Measurements from ENCODE around the gene ABCD3.
A peak's percentile ranks its signal among the peaks of the same experiment; 100 is the strongest.

Gene ABCD3

DNA sequence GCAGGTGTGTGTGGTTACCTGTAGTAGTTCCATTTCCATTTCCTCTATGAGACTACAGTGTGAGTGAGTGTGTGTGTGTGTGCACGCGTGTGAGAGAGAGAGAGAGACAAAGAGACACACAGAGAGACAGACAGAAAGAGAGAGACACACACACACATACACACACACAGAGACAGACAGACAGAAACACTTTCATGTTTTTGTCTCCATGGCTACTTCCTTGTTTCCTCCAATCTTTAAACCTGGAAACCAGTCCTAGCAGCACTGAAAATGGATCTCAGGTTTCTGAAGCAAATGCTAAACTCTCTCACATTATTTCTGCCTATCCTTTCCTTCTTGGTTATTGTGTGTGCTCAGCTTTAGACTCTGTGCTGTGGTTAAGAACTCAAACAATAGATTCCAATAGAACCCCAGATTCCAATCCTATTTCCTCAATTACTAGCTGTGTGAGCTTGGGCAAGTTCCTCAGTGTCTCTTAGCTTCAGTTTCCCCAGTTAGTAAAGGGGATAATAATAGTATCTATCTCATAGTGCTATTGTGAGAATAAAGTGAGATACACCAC lies 22.4 kb upstream of the ABCD3 start:
- no peak for DNase-seq
- Mint-ChIP-seq H3K27me3 (ENCODE audit: low read depth, poor library complexity) (no peaks in the 10 kb centered on the region), H3K4me3 (no peak overlapping the region), H3K9me3 (no peaks in the 10 kb centered on the region), H3K4me1 (peaks cover 22% of the 10 kb centered on the region), H3K36me3 (ENCODE audit: low read depth) (no peaks in the 10 kb centered on the region), H3K27ac (peak overlapping the region; percentile 27)
- TF ChIP-seq, protein P1, sequence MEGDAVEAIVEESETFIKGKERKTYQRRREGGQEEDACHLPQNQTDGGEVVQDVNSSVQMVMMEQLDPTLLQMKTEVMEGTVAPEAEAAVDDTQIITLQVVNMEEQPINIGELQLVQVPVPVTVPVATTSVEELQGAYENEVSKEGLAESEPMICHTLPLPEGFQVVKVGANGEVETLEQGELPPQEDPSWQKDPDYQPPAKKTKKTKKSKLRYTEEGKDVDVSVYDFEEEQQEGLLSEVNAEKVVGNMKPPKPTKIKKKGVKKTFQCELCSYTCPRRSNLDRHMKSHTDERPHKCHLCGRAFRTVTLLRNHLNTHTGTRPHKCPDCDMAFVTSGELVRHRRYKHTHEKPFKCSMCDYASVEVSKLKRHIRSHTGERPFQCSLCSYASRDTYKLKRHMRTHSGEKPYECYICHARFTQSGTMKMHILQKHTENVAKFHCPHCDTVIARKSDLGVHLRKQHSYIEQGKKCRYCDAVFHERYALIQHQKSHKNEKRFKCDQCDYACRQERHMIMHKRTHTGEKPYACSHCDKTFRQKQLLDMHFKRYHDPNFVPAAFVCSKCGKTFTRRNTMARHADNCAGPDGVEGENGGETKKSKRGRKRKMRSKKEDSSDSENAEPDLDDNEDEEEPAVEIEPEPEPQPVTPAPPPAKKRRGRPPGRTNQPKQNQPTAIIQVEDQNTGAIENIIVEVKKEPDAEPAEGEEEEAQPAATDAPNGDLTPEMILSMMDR (IDR thresholded peaks at IDR 0.05) = no peak

DNA sequence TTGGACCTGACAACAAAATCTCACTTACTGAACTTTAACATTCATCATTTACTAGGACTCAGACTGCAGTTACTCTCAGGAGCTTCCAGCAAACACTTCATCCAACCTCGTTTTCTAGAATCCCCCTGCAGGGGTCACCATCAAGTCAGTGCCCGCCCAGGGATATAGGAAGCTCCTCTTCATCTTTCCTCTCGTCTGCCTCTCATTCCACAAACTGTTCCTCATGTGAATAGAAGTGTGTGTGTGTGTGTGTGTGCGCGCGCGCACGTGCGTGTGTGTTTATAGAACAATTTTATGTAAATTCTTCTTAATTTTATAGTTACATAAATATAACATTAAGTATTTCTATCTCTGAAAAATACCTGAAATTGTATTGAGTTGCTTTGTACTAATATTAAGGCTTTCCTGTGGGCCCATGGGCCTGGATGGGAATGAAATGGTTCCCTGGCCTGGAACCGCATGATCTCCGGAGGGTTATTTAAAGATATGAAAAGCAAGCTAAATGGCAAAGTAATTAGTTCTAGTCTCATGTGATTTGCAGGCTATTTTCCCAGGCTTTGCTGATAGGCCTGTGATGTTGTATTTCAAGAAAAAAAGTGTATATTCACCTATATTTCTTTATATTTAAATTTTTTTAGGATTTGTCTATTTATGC lies 21.7 kb upstream of the ABCD3 start:
- Mint-ChIP-seq H3K9me3 (no peaks in the 10 kb centered on the region), H3K4me1 (peaks cover 22% of the 10 kb centered on the region), H3K27ac (no peak overlapping the region), H3K27me3 (ENCODE audit: low read depth, poor library complexity) (no peaks in the 10 kb centered on the region), H3K4me3 (no peak overlapping the region), H3K36me3 (ENCODE audit: low read depth) (no peaks in the 10 kb centered on the region)
- TF ChIP-seq, protein P1 (IDR thresholded peaks at IDR 0.05) = no peak
- peak; percentile 9 for DNase-seq

DNA sequence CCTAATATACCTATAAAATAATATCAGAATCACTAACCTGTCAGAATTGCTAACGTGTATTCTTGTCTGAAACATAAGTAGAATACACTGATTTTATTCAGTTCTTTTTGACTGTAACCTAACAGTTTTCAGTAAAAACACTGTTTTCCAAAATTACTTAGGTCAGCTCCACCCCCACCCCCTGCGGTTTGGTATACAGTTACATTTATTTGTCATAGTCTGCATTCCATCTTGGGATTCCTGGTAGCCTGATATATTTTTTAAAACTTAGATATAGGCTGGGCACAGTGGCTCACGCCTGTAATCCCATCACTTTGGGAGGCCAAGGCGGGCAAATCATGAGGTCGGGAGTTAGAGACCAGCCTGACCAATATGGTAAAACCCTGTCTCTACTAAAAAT lies 19.8 kb upstream of the ABCD3 start:
- DNase-seq = no peak
- TF ChIP-seq, protein P1 (IDR thresholded peaks at IDR 0.05) = no peak
- Mint-ChIP-seq H3K4me3 (no peak overlapping the region), H3K4me1 (peaks cover 22% of the 10 kb centered on the region), H3K9me3 (no peaks in the 10 kb centered on the region), H3K27ac (no peak overlapping the region), H3K36me3 (ENCODE audit: low read depth) (no peaks in the 10 kb centered on the region), H3K27me3 (ENCODE audit: low read depth, poor library complexity) (no peaks in the 10 kb centered on the region)

DNA sequence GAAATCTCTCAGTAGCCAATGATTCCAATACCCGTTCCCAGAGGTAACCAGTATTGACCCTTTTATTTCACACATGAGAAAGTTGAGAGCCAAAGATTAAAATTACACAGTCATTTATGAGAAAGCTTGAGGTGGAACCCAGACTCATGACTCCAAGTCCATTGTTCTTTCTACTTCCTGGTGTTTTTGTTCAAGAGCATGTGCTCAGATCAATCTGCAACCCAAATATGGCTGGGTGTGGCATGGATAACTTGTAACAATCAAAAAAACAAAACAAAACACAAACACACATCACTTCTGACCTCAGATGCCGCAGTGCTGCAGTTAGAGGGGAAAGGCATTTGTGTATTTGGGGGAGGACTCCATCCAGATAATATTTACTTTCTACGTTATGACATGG lies 18.7 kb upstream of the ABCD3 start:
- TF ChIP-seq, protein P1 (IDR thresholded peaks at IDR 0.05) = no peak
- Mint-ChIP-seq H3K4me3 (no peak overlapping the region), H3K36me3 (ENCODE audit: low read depth) (no peaks in the 10 kb centered on the region), H3K27me3 (ENCODE audit: low read depth, poor library complexity) (no peaks in the 10 kb centered on the region), H3K27ac (no peak overlapping the region), H3K4me1 (peaks cover 20% of the 10 kb centered on the region), H3K9me3 (no peaks in the 10 kb centered on the region)
- no peak for DNase-seq

DNA sequence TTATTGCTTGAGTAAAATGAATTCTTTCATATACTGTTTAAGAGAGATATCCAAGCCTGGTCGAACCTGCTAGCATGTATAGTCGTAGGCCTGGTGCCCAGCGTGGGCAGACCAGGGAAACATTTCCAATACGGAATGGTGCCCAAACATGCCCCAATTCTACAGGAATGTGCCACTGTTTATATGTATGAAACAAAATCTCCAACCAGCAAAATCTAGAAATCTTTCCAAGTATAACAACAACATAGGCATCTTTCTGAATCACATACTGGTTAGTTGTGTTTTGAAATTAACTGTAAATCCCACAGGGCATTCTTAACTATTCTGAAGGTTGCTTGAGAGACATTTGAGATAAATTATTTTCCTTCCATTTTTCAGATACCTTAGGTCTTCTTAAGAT lies 17.0 kb upstream of the ABCD3 start:
- no peak for DNase-seq
- H3K27me3 Mint-ChIP-seq (ENCODE audit: low read depth, poor library complexity) = no peaks in the 10 kb centered on the region
- TF ChIP-seq, protein P1 (IDR thresholded peaks at IDR 0.05) = no peak
- H3K36me3 Mint-ChIP-seq (ENCODE audit: low read depth) = no peaks in the 10 kb centered on the region
- no peaks in the 10 kb centered on the region for H3K9me3 Mint-ChIP-seq
- no peak overlapping the region for H3K4me3 Mint-ChIP-seq
- H3K27ac Mint-ChIP-seq = no peak overlapping the region
- H3K4me1 Mint-ChIP-seq = peaks cover 3% of the 10 kb centered on the region

DNA sequence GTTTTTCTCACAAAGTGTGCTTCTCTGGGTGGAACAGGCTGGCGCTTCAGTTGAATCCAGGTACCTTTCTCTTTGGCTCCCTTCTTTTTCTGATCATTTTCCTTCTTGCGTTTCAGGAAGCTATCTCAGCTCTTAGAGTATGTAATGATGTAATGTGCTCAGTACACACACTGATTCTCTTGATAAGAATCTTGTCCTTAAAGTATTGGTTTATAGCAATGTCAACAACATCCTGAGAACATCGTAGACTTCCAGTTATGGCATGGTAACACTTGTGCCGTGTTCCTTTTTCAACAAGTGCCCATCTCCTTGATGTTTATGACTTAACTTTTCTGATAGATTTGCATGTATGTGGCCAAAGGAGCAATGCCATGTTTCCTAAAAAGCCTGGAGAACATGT lies 11.7 kb upstream of the ABCD3 start:
- H3K4me1 Mint-ChIP-seq = peaks cover 13% of the 10 kb centered on the region
- no peaks in the 10 kb centered on the region for H3K27me3 Mint-ChIP-seq (ENCODE audit: low read depth, poor library complexity)
- no peak overlapping the region for H3K27ac Mint-ChIP-seq
- H3K36me3 Mint-ChIP-seq (ENCODE audit: low read depth) = no peaks in the 10 kb centered on the region
- TF ChIP-seq, protein P1 (IDR thresholded peaks at IDR 0.05) = no peak
- H3K4me3 Mint-ChIP-seq = no peak overlapping the region
- no peaks in the 10 kb centered on the region for H3K9me3 Mint-ChIP-seq
- no peak for DNase-seq

Data from nephron progenitor cell (in vitro differentiated cells).